ENCODE measurements around the gene WDR18. TPM values are rescaled to one million over a fixed set of nuclear protein-coding genes. Genes with fewer than 3 reads are reported as not detected.

WDR18 gene
- polyA plus RNA-seq, 1 donor from 2014 or later = 64.9 TPM

DNA sequence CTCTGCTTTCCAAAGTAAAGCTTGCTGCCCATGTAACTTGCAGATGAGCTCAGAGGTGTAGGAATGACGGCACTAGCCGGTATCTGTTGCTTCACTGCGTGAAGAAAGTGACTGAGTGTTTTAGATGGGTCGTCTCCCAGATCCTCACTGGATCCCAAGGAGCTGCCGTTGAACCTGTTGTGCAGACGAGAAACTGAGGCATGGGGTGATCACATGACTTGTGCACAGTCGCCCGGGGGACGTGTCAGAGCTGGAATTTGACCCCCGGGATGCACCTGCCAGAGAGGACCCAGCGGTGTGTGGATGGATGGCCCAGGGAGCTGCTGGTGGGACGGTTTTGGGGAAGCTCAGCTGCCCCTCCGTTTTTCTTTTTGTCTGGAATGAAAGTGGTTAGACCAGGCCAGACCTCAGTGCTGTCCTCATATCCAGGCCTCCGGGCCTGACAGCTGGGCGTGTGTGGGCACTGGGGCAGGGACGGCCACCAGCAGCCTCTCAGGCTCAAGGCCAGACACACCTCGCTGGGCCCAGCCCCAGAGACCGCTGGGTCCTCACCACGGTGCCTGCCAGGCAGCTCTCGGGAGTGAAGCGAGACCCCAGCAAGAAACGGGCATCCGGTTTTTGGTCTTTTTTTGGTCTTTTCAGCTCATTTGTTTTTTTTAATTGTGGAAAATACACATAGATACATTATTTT lies 45.8 kb upstream of the WDR18 start:
- H3K27ac ChIP-seq (ENCODE audit: low read length) = no peak overlapping the region
- H4K20me1 ChIP-seq (ENCODE audit: insufficient read depth) = no peaks in the 10 kb centered on the region
- no peak overlapping the region for H3K4me3 ChIP-seq (ENCODE audit: low read length)
- no peaks in the 10 kb centered on the region for H3K27me3 ChIP-seq (ENCODE audit: insufficient read depth, low read depth, low read length)
- H3K4me2 ChIP-seq (ENCODE audit: low read length) = no peak overlapping the region
- H3K9ac ChIP-seq (ENCODE audit: low read length) = no peak overlapping the region
- H2AFZ ChIP-seq (ENCODE audit: low read depth, low read length) = no peak overlapping the region
- TF ChIP-seq RAD21 (conservative IDR thresholded peaks at IDR 0.05) = no peak
- TF ChIP-seq, protein P1, sequence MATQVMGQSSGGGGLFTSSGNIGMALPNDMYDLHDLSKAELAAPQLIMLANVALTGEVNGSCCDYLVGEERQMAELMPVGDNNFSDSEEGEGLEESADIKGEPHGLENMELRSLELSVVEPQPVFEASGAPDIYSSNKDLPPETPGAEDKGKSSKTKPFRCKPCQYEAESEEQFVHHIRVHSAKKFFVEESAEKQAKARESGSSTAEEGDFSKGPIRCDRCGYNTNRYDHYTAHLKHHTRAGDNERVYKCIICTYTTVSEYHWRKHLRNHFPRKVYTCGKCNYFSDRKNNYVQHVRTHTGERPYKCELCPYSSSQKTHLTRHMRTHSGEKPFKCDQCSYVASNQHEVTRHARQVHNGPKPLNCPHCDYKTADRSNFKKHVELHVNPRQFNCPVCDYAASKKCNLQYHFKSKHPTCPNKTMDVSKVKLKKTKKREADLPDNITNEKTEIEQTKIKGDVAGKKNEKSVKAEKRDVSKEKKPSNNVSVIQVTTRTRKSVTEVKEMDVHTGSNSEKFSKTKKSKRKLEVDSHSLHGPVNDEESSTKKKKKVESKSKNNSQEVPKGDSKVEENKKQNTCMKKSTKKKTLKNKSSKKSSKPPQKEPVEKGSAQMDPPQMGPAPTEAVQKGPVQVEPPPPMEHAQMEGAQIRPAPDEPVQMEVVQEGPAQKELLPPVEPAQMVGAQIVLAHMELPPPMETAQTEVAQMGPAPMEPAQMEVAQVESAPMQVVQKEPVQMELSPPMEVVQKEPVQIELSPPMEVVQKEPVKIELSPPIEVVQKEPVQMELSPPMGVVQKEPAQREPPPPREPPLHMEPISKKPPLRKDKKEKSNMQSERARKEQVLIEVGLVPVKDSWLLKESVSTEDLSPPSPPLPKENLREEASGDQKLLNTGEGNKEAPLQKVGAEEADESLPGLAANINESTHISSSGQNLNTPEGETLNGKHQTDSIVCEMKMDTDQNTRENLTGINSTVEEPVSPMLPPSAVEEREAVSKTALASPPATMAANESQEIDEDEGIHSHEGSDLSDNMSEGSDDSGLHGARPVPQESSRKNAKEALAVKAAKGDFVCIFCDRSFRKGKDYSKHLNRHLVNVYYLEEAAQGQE (IDR thresholded peaks at IDR 0.05; ENCODE audit: borderline replicate concordance) = no peak
- TF ChIP-seq EP300 (conservative IDR thresholded peaks at IDR 0.05; ENCODE audit: poor library complexity, severe bottlenecking) = no peak
- TF ChIP-seq POLR2AphosphoS5 (IDR thresholded peaks at IDR 0.05) = no peak
- no peak for TF ChIP-seq MXI1 (conservative IDR thresholded peaks at IDR 0.05; ENCODE audit: poor library complexity, severe bottlenecking)
- no peak for TF ChIP-seq EZH2 (IDR thresholded peaks at IDR 0.05; ENCODE audit: borderline replicate concordance, insufficient read depth, low read length, poor library complexity, severe bottlenecking)
- no peak for TF ChIP-seq TAF1 (IDR thresholded peaks at IDR 0.05; ENCODE audit: low read depth)
- TF ChIP-seq, protein P2, sequence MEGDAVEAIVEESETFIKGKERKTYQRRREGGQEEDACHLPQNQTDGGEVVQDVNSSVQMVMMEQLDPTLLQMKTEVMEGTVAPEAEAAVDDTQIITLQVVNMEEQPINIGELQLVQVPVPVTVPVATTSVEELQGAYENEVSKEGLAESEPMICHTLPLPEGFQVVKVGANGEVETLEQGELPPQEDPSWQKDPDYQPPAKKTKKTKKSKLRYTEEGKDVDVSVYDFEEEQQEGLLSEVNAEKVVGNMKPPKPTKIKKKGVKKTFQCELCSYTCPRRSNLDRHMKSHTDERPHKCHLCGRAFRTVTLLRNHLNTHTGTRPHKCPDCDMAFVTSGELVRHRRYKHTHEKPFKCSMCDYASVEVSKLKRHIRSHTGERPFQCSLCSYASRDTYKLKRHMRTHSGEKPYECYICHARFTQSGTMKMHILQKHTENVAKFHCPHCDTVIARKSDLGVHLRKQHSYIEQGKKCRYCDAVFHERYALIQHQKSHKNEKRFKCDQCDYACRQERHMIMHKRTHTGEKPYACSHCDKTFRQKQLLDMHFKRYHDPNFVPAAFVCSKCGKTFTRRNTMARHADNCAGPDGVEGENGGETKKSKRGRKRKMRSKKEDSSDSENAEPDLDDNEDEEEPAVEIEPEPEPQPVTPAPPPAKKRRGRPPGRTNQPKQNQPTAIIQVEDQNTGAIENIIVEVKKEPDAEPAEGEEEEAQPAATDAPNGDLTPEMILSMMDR (IDR thresholded peaks at IDR 0.05; ENCODE audit: poor library complexity, severe bottlenecking) = no peak
- no peak for TF ChIP-seq SMC3 (conservative IDR thresholded peaks at IDR 0.05; ENCODE audit: poor library complexity)
- no peaks in the 10 kb centered on the region for H3K9me3 ChIP-seq (ENCODE audit: low read length)
- no peaks in the 10 kb centered on the region for H3K9me2 ChIP-seq (ENCODE audit: insufficient read depth, low read length)
- peaks cover 5% of the 10 kb centered on the region for H3K79me2 ChIP-seq (replicated peaks; ENCODE audit: insufficient read depth, low read length)
- no peaks in the 10 kb centered on the region for H3K36me3 ChIP-seq (ENCODE audit: insufficient read depth, low read length)
- no peaks in the 10 kb centered on the region for H3F3A ChIP-seq (ENCODE audit: insufficient read depth, low read length, poor library complexity, severe bottlenecking)

GRCh38 chr19:939439-939838 lies 44.7 kb upstream of the WDR18 start:
- Histone ChIP-seq H3F3A (ENCODE audit: insufficient read depth, low read length, poor library complexity, severe bottlenecking) (no peaks in the 10 kb centered on the region), H3K9me3 (ENCODE audit: low read length) (no peaks in the 10 kb centered on the region), H3K4me2 (ENCODE audit: low read length) (no peak overlapping the region), H3K9ac (ENCODE audit: low read length) (no peak overlapping the region), H2AFZ (ENCODE audit: low read depth, low read length) (no peak overlapping the region), H3K79me2 (replicated peaks; ENCODE audit: insufficient read depth, low read length) (peaks cover 5% of the 10 kb centered on the region), H3K27me3 (ENCODE audit: insufficient read depth, low read depth, low read length) (no peaks in the 10 kb centered on the region), H3K27ac (ENCODE audit: low read length) (no peak overlapping the region), H3K4me3 (ENCODE audit: low read length) (no peak overlapping the region), H3K36me3 (ENCODE audit: insufficient read depth, low read length) (no peaks in the 10 kb centered on the region), H3K9me2 (ENCODE audit: insufficient read depth, low read length) (no peaks in the 10 kb centered on the region), H4K20me1 (ENCODE audit: insufficient read depth) (no peaks in the 10 kb centered on the region)
- no peak for TF ChIP-seq SMC3 (conservative IDR thresholded peaks at IDR 0.05; ENCODE audit: poor library complexity)
- no peak for TF ChIP-seq RAD21 (conservative IDR thresholded peaks at IDR 0.05)
- TF ChIP-seq, protein P1 (IDR thresholded peaks at IDR 0.05; ENCODE audit: borderline replicate concordance) = no peak
- TF ChIP-seq, protein P2 (IDR thresholded peaks at IDR 0.05; ENCODE audit: poor library complexity, severe bottlenecking) = no peak
- TF ChIP-seq EP300 (conservative IDR thresholded peaks at IDR 0.05; ENCODE audit: poor library complexity, severe bottlenecking) = no peak
- TF ChIP-seq TAF1 (IDR thresholded peaks at IDR 0.05; ENCODE audit: low read depth) = no peak
- TF ChIP-seq MXI1 (conservative IDR thresholded peaks at IDR 0.05; ENCODE audit: poor library complexity, severe bottlenecking) = no peak
- no peak for TF ChIP-seq POLR2AphosphoS5 (IDR thresholded peaks at IDR 0.05)
- TF ChIP-seq EZH2 (IDR thresholded peaks at IDR 0.05; ENCODE audit: borderline replicate concordance, insufficient read depth, low read length, poor library complexity, severe bottlenecking) = no peak
